RPMI8226 (cell line): Measurements from ENCODE around the gene MTUS2.

Source experiments
- DNase-seq: peaks from one replicate; pipeline ENCODE4 v3.0.0-alpha.2; 2015

Gene MTUS2

GRCh38 chr13:29458419-29458818 lies 638.3 kb downstream of the MTUS2 start:
- DNase-seq, result no peak

- no peak for DNase-seq
Measured at GRCh38 chr13:29459813-29460355, 639.7 kb downstream of the MTUS2 start.

- no peak for DNase-seq
Measured at GRCh38 chr13:29464105-29464679, 644.1 kb downstream of the MTUS2 start.

GRCh38 chr13:29465741-29466293 lies 645.7 kb downstream of the MTUS2 start:
- DNase-seq, result no peak

GRCh38 chr13:29471551-29471950 lies 651.4 kb downstream of the MTUS2 start:
- no peak for DNase-seq

GRCh38 chr13:29472332-29472961 lies 652.3 kb downstream of the MTUS2 start:
- DNase-seq, result peak; percentile 62

GRCh38 chr13:29473166-29473565 lies 653.0 kb downstream of the MTUS2 start:
- DNase-seq, result no peak

GRCh38 chr13:29474991-29475390 lies 654.9 kb downstream of the MTUS2 start:
- no peak for DNase-seq

- DNase-seq, result no peak
Measured at GRCh38 chr13:29476046-29476445, 655.9 kb downstream of the MTUS2 start.

- DNase-seq, result no peak
Measured at GRCh38 chr13:29479716-29480492, 659.8 kb downstream of the MTUS2 start.

GRCh38 chr13:29480893-29481525 lies 660.9 kb downstream of the MTUS2 start:
- no peak for DNase-seq

- DNase-seq, result no peak
Measured at GRCh38 chr13:29481603-29482002, 661.5 kb downstream of the MTUS2 start.

GRCh38 chr13:29482504-29482903 lies 662.4 kb downstream of the MTUS2 start:
- no peak for DNase-seq

- DNase-seq, result no peak
Measured at GRCh38 chr13:29483211-29483610, 663.1 kb downstream of the MTUS2 start.

GRCh38 chr13:29483623-29484022 lies 663.5 kb downstream of the MTUS2 start:
- DNase-seq, result no peak

- DNase-seq, result no peak
Measured at GRCh38 chr13:29484236-29484635, 664.1 kb downstream of the MTUS2 start.

GRCh38 chr13:29484796-29485195 lies 664.7 kb downstream of the MTUS2 start:
- no peak for DNase-seq

GRCh38 chr13:29486551-29486950 lies 666.4 kb downstream of the MTUS2 start:
- DNase-seq, result no peak

- no peak for DNase-seq
Measured at GRCh38 chr13:29487466-29488454, 667.6 kb downstream of the MTUS2 start.

- no peak for DNase-seq
Measured at GRCh38 chr13:29489650-29490560, 669.8 kb downstream of the MTUS2 start.

GRCh38 chr13:29490561-29490885 lies 670.4 kb downstream of the MTUS2 start:
- DNase-seq, result no peak
